VCaP (cell line): ENCODE measurements around the gene LTBP2.

Experiments used
- H3K27ac ChIP-seq: fragments of 450-650 bp; 2 replicates; pipeline ENCODE4 v1.5.1; 2017
- CTCF ChIP-seq: fragments of 450-650 bp; conservative IDR thresholded peaks from 2 replicates; pipeline ENCODE4 v1.5.1; 2017; ENCODE audit warnings: mild to moderate bottlenecking, moderate library complexity

The LTBP2 gene

GRCh38 chr14:74585406-74586335 lies 26.4 kb downstream of the LTBP2 start:
- TF ChIP-seq CTCF, result no peak
- no peak overlapping the region for H3K27ac ChIP-seq

- no peak for TF ChIP-seq CTCF
- H3K27ac ChIP-seq, result no peak overlapping the region
Measured at GRCh38 chr14:74584951-74585350, 27.1 kb downstream of the LTBP2 start.

- H3K27ac ChIP-seq, result no peak overlapping the region
- no peak for TF ChIP-seq CTCF
Measured at GRCh38 chr14:74583689-74584434, 28.2 kb downstream of the LTBP2 start.

- no peak overlapping the region for H3K27ac ChIP-seq
- no peak for TF ChIP-seq CTCF
Measured at GRCh38 chr14:74582910-74583581, 29.0 kb downstream of the LTBP2 start.

DNA sequence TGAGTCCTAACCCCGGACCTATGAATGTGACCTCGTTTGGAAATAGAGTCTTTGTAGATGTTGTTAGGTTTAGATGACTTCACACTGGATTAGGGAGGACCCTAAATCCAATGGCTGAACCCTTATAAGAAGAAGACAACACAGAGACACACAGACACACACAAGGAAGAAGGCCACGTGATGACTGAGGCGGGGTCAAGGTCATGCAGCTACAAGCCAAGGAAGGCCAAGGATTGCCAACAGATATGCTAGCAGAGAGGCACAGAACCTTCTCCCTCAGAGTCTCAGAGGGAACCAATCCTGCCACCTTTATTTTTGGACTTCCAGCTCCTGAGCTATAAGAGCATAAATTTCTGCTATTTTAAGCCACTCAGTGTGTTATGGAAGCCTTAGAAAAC lies 31.8 kb downstream of the LTBP2 start:
- no peak overlapping the region for H3K27ac ChIP-seq
- no peak for TF ChIP-seq CTCF

DNA sequence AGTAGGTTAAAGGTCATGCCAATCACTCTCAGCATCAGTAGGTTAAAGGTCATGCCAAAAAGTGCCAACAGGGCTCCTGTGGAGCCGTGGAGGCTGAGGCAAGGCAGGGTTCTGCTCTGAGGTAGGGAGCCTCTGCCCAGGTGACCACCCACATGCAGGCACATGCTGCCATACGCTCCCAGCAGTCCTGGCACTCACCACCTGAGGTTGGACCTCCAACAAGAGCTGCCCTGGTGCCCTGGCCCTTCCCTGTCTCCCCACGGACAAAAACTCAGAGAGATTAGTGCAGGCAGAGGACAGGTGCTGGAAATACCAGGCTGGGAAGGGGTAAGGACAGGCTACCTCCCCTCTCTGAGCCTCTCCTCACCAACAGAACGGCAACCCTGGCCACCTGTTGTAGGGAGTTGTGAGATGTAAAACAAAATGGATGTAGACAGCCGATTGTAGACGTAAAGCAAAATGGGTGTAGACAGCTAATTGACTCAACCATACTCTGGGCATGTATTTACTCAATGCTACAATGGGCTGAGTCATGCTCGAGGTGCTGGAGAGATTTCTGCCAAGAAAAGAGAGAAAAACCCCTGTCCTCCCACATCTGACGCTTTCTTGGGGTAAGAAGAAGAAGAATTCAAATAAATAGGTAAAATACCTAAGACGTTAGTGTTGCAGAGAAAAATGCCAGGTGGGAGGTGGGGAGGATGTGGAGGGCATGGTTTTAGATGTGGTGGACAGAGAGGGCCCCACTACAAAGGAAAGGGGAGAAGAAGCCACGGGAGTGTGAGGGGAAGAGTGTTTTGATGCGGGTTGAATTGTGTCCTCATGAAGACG lies 32.4 kb downstream of the LTBP2 start:
- H3K27ac ChIP-seq, result no peak overlapping the region
- no peak for TF ChIP-seq CTCF
